Breast epithelium (tissue), 3 donors: Measurements from ENCODE around the gene TAS2R30.

Experiments
- CTCF ChIP-seq, 3 donors: fragments of 450-650 bp; IDR thresholded peaks; one replicate each; pipeline ENCODE4 v1.5.1; 2016 to 2017; ENCODE audit warnings: antibody characterized with exemption in 3 of 3, mild to moderate bottlenecking in 3 of 3, moderate library complexity in 3 of 3
- POLR2A ChIP-seq: fragments of 450-650 bp; IDR thresholded peaks from one replicate; pipeline ENCODE4 v1.6.1; 2016; ENCODE audit warnings: antibody characterized with exemption, mild to moderate bottlenecking, moderate library complexity
- POLR2AphosphoS5 ChIP-seq, 3 donors: sonication (generic); formaldehyde crosslinking; IDR thresholded peaks; one replicate each; pipeline ENCODE4 v1.6.1; 2017; ENCODE audit warnings: antibody characterized with exemption in 3 of 3

GRCh38 chr12:11085419-11085818 is 49.0 kb downstream of the TAS2R30 start:
- TF ChIP-seq POLR2AphosphoS5 (IDR thresholded peaks at IDR 0.05): no peak
- no peak for TF ChIP-seq CTCF (IDR thresholded peaks at IDR 0.05)
- no peak for TF ChIP-seq POLR2A
